ENCODE measurements around the gene P2RX7. TPM values are rescaled to one million over a fixed set of nuclear protein-coding genes. Genes with fewer than 3 reads are reported as not detected.
"Not testable (repeated sequence)": the region's sequence is repeated elsewhere in the genome, so short reads cannot be mapped to it uniquely, and the experiment has no call there.

P2RX7 gene
- total RNA-seq, 2 donors from 2014 or later: 1.4 to 11.8 TPM

DNA sequence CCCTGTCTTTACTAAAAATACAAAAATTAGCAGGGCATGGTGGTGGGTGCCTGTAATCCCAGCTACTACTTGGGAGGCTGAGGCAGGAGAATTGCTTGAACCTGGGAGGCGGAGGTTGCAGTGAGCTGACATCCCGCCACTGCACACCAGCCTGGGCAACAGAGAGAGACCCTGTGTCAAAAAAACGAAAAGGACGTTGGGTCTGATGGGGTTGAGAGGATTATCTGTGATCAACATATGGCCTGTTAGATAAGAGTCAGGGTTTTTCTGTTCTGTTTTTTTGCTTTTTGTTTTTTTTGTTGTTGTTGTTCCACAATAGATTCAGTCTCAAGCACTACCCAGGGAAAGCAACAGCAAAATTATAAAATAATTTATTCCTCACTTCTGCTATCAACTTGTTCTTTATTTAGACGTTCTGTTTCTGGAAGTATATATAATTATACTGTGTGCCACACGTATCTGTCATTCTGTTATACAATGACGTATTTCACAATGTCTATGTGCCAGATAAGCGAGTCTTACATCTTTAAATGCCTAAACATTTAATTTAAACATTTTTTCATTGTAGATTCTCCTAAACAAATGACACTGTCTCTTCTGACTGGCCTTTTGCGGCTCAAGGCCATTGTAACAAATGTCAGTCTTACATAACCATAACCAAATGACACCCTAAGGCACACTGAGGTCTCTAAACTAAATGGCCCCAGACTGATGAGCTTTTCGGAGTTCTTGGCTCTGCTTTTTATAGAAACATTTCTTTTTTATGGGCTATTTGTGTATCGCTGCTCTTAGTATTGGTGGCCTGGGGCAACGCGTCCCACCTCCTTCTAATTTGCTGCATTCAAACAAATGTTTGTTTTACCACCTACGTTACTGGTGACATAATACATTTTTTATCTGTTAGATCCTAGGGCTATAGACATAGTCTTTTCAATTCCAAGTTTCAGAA, 70.0 kb downstream of the P2RX7 start:
- no peak for TF ChIP-seq POLR2A (IDR thresholded peaks at IDR 0.05)
- H3K4me3 ChIP-seq: no peak overlapping the region
- no peak for DNase-seq (ENCODE audit: low spot score)
- no peaks in the 10 kb centered on the region for H3K4me1 ChIP-seq (replicated peaks)
- no peaks in the 10 kb centered on the region for H3K36me3 ChIP-seq
- 41% methylated on average over 14 of the region's 14 CpGs for WGBS
- no peaks in the 10 kb centered on the region for H3K9me3 ChIP-seq
- H3K27me3 ChIP-seq (replicated peaks; ENCODE audit: insufficient read depth): no peaks in the 10 kb centered on the region
- no peak overlapping the region for H3K27ac ChIP-seq
- intact Hi-C loops (cut with DNase I): no loop called here

GRCh38 chr12:121203482-121203881, 70.8 kb downstream of the P2RX7 start:
- intact Hi-C loops (cut with DNase I): no loop called here
- DNase-seq (ENCODE audit: low spot score): no peak
- no peaks in the 10 kb centered on the region for H3K9me3 ChIP-seq
- H3K36me3 ChIP-seq: no peaks in the 10 kb centered on the region
- no peak for TF ChIP-seq POLR2A (IDR thresholded peaks at IDR 0.05)
- no peak for TF ChIP-seq POLR2AphosphoS5 (IDR thresholded peaks at IDR 0.05)
- no peak for TF ChIP-seq CTCF (IDR thresholded peaks at IDR 0.05)
- no peaks in the 10 kb centered on the region for H3K27me3 ChIP-seq (replicated peaks; ENCODE audit: insufficient read depth)
- H3K4me1 ChIP-seq (replicated peaks): no peaks in the 10 kb centered on the region
- no peak overlapping the region for H3K4me3 ChIP-seq
- 57% methylated on average over 11 of the region's 11 CpGs for WGBS
- H3K27ac ChIP-seq: no peak overlapping the region

DNA sequence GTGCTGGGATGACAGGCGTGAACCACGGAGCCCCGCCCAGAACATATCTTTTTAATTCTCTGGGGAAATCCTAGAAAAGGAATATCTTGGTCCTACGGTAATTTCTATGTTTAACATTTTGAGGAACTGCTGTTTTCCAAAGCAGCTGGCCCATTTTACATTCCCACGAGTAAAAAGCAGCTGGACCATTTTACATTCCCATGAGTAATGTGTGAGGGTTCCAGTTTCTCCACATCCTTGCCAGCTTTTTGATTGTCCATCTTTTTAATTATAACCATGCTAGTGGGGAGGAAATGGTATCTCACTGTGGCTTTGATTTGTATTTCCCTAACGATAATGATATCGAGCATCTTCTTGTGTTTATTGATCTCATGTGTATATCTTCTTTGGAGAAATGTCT, 72.8 kb downstream of the P2RX7 start:
- H3K4me3 ChIP-seq: no peak overlapping the region
- no peaks in the 10 kb centered on the region for H3K4me1 ChIP-seq (replicated peaks)
- no peaks in the 10 kb centered on the region for H3K27me3 ChIP-seq (replicated peaks; ENCODE audit: insufficient read depth)
- no peaks in the 10 kb centered on the region for H3K9me3 ChIP-seq
- no peak overlapping the region for H3K27ac ChIP-seq
- H3K36me3 ChIP-seq: no peaks in the 10 kb centered on the region
- no peak for TF ChIP-seq POLR2A (IDR thresholded peaks at IDR 0.05)
- TF ChIP-seq CTCF (IDR thresholded peaks at IDR 0.05): no peak
- no peak for TF ChIP-seq POLR2AphosphoS5 (IDR thresholded peaks at IDR 0.05)
- 70% methylated on average over 7 of the region's 7 CpGs for WGBS
- intact Hi-C loops (cut with DNase I): no loop called here
- no peak for DNase-seq (ENCODE audit: low spot score)

- H3K27ac ChIP-seq; H3K4me3 ChIP-seq; H3K27me3 ChIP-seq (replicated peaks; ENCODE audit: insufficient read depth); H3K36me3 ChIP-seq; DNase-seq (ENCODE audit: low spot score); intact Hi-C loops (cut with DNase I); H3K4me1 ChIP-seq (replicated peaks); H3K9me3 ChIP-seq: not testable (repeated sequence)
- WGBS: 97% methylated on average over 10 of the region's 10 CpGs
These were observed 75.9 kb downstream of the P2RX7 start for GRCh38 chr12:121208571-121208970.

- H3K27ac ChIP-seq: peak overlapping the region; percentile 84 to 91
- no peaks in the 10 kb centered on the region for H3K27me3 ChIP-seq (replicated peaks; ENCODE audit: insufficient read depth)
- no peaks in the 10 kb centered on the region for H3K4me1 ChIP-seq (replicated peaks)
- no peak overlapping the region for H3K4me3 ChIP-seq
- H3K36me3 ChIP-seq: no peaks in the 10 kb centered on the region
- WGBS: 91% methylated on average over 15 of the region's 15 CpGs
- no peaks in the 10 kb centered on the region for H3K9me3 ChIP-seq
- DNase-seq (ENCODE audit: low spot score): no peak
- TF ChIP-seq POLR2A (IDR thresholded peaks at IDR 0.05): no peak
- TF ChIP-seq CTCF (IDR thresholded peaks at IDR 0.05): no peak
- no peak for TF ChIP-seq POLR2AphosphoS5 (IDR thresholded peaks at IDR 0.05)
- intact Hi-C loops (cut with DNase I): no loop called here
These were observed 76.5 kb downstream of the P2RX7 start for GRCh38 chr12:121209221-121209620.

Measured in prostate gland (tissue), 2 donors.